Measurements from ENCODE around the gene DACT3. TPM values are rescaled to one million over a fixed set of nuclear protein-coding genes. Genes with fewer than 3 reads are reported as not detected.
"Not testable (repeated sequence)": the region's sequence is repeated elsewhere in the genome, so short reads cannot be mapped to it uniquely, and the experiment has no call there.

The DACT3 gene
- total RNA-seq, 1 donor from 2014 or later = 17.5 TPM

DNA sequence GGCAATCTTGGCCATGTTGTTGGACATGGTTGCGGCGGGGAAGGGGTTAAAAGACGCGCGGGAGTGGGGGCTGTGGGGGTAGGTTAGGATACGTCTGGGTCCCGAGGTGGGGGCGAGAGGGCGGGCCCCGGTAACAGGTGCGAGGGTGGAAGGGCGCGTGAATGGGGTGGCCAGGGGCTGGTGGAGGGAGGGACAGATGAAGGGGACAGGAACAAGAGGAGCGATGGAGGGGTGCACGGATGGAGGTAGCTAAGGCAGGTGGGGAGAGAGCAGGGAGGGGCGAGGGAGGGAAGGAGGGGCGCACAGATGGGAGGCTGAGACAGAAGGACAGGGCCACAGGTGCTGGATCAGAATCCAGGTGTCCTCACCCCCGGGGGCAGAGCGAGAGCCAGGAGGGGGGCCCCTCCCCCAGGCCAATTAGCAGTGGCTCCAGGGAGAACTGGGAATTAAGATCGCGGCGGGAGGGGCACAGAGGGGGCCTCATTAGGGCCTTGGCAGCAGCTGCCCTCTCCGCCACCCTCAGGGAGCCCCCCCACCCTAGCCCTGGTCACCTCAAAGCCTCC, 26.2 kb downstream of the DACT3 start:
- no peak for FAIRE-seq

DNA sequence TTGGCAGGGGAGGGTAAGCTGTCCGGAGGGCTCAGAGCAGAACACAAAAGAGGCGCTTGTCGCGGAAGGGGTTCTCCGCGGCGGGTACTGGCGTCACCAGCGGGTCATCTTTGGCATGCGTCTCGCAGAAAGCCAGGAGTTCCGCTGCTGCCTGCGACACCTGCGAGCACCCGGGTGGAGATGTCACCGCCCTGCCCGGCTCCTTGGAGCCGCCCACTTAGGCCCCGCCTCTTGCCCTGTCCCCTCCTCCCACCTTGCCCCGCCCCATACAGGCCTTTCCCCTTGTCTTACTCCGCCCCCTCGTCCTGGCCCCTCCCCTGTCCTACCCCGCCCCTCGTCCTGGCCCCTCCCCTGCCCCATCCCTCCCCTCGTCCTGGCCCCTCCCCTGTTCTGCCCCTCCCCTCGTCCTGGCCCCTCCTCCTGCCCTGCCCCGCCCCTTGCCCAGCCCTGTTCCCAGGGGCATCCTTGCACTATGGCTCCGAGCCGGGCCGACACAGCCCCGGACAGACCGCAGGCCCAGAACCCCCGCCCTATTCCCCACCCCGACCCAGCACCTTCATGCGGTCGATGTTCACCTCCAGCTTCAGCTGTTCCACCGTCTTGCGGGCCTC, 26.8 kb downstream of the DACT3 start:
- DNase-seq (ENCODE audit: low spot score in 2 of 2) = peak; percentile 72 to 83
- FAIRE-seq = no peak

More for the DNA sequence above, 26.2 kb downstream of the DACT3 start:
- DNase-seq (ENCODE audit: low spot score in 2 of 2) = no peak

DNA sequence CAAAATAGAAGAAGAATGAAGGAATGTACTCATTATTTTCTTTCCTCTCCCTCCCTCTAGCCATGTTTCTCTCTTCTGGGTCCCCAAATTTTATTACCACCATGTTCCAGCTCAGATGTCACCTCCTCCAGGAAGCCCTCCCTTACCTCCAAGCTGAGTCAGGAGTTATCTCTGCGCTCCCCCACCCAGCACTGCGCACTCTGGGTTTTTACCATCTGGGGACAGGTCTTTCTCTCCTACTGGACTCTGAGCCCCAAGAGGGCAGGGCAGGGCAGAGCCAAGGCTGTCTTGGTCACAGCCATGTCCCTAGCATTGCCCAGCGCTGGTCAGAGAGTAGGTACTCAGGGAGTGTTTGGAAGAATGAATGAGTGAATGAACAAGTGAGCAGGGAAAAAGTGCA, 27.9 kb downstream of the DACT3 start:
- DNase-seq (ENCODE audit: low spot score in 2 of 2) (no peak), FAIRE-seq (no peak)

DNA sequence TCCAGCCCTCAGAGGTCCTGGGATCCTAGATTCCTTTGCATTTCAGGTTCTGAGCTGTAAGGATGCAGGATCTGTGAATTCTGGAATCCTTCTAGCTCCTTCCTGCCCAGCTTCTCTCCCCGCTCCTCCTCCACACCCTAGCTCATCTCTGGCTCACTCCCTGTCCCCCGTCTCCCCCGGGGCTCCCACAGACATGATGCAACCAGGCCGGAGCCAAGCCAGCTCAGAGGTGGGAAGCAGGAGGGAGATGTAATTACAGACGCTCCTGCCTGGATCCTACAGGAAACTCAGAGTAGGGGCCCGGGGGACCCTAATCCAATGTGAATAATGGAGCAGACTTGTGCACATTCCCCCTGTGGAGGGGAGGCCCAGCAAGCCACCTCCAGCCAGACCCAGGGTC, 29.5 kb downstream of the DACT3 start:
- no peak for FAIRE-seq
- DNase-seq (ENCODE audit: low spot score in 2 of 2) = no peak

DNA sequence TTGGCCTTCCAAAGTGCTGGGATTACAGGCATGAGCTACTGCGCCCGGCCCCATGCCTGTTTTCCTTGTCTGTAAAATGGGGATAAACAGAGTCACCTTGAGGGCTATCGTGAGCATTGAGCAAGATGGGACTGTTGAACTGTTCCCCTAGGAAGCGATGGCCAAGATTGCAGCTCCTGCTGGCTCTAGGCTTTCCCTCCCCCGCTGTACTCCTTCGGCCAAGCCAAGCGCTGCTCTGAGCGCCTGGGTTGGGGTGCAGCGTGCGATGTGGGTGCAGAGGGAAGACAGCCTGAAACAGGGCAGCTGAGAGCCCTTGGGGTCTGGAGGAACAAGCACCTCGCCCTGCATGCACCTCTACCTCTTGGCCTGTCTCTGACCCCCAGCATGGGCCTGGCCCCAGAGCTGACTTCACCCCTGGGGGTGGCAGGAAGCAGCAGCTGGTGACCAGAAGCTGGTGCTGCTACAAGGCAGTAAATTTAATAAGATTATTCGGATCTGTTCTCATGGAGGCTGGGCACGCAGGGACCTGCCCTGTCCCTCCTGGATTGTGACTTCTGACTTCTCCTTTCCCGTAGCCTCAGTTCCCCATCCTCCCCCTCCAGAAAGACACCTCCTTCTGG, 30.3 kb downstream of the DACT3 start:
- FAIRE-seq (no peak), DNase-seq (ENCODE audit: low spot score in 2 of 2) (no peak)

DNA sequence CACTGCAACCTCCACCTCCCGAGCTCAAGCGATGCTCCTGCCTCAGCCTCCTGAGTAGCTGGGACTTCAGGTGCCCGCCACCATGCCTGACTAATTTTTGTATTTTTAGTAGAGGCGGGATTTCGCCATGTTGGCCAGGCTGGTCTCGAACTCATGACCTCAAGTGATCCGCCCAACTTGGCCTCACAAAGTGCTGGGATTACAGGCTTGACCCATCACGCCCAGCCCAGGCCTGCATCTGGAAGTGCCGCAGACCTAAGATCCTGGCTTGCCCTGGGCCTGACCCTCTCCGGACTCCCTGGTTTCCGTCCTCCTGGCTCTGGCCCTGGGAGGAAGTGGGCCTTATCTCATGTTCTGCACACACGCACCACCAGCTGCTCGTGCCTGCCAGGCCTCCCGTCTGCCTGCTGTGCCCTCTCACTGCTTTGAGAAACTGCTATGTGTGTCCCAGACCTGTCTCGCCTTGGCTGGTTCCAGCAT, 31.4 kb downstream of the DACT3 start:
- DNase-seq (ENCODE audit: low spot score in 2 of 2) = no peak
- no peak for FAIRE-seq

DNA sequence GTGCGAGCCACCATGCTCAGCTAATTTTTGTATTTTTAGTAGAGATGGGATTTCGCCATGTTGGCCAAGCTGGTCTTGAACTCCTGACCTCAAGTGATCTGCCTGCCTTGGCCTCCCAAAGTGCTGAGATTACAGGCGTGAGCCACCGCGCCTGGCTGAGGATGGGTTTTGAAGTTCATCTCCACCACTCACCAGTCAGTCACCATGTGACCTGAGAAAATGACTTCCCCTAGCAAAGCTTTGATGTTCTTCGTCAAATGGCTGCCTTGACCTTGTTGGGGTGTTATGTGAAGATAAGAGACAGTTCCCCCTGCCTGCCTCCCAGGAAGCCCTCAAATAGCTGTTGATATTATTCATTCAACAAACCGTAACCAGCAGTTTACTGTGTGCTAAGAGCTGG, 32.0 kb downstream of the DACT3 start:
- not testable (repeated sequence) for DNase-seq (ENCODE audit: low spot score in 2 of 2); FAIRE-seq

DNA sequence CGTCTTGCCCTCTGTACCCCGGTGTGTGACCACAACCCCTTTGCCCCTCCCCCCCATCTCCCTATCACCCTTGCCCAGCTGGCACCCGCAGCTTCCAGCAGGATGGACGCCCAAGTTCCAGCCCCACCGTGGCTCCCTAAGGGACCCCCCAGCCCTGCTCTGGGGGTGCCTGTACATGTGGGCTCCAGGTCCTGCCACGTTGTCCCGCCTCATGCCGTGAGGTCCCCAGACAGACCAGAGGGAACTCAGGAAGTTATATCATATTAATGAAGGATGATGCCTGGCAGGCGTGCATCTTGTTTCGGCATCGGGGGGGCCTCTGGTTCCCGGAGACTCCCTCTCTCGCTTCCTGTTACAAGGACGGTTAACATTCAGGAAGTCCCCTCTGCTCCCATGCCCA, 34.5 kb downstream of the DACT3 start:
- DNase-seq (ENCODE audit: low spot score in 2 of 2) = no peak
- FAIRE-seq = no peak

DNA sequence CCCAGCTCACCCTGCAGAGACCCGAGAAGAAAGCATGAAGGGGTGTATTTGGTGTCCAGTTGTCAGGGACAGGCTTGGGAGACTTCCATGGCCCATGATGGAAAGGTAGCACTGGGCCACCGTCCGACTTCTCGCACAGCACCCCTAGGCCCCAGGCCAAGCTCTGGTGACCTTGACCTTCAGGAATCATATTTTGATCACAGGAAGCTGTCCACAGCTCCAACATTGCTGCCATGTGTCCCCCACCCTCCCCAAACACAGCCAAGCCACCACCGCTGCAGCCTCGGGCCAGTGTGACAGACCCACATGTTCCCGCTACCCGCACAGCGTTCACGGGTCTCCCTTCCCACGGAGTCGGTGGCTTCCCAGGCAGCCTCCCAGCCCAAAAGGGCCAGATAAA, 35.3 kb downstream of the DACT3 start:
- no peak for DNase-seq (ENCODE audit: low spot score in 2 of 2)
- FAIRE-seq = no peak

DNA sequence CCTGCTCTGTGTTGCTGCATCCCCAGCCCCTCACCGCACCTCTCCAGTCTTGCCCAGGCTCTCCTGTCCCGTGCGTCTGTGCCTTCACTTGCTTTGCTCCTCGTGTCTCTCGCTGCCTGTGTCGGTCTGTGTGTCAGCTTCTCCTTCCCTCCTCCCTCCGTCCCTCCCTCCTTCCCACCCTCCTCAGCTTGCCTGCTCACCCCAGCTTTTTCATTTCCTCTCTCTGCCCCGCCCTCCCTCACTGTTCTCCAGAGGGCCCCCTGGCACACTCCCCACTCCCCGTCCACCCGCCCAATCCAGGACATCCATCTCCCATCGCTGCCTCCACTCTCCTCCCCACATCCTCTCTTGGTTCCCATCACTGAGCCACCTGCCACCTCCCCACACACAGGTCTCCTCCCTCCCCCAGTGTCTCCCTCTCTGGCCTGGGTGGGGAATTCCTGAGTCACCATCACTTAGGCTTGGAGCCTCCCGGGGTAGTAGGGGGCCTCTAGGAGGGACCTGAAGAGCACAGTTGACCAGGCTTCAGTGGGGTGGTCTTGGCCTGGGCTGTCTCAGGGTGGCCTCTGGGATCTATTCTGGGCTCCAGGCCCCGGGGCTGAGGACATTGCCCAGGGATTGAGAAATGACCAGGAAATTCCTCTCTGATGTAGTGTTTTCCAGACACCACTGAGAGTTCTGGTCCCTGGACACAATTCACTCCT, 35.9 kb downstream of the DACT3 start, which contains the start of gene PTGIR:
PTGIR (minus strand) TSS at position 132 of the 704 bp plus-strand sequence. CDS start 864 bp downstream, outside the sequence.
- DNase-seq (ENCODE audit: low spot score in 2 of 2) = no peak
- FAIRE-seq = no peak

DNA sequence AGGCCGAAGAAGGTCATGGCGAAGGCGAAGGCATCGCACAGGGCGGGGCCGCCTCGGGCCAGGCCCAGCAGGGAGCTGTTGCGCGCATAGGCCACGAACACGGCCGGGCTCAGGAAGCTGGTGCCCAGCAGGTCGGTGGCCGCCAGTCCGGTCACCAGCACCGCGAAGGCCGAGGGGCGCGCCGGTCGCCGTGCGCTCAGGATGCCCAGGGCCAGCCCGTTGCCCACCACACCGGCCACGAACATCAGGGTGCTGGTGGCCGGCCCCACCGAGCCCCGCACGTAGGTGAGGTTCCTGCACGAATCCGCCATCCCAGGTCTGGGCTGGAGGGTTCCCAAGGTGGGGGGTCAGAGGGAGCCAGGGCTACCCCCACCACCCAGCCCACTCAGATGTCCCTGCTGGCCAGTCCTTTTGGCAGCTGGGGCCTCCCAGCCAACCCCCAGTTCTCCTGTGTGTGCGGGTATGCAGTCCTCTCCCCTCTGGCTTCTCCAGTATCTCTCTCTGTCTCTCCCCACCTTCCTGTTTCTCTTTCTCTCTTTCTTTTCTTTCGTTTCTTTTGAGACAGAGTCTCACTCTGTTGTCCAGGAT, 37.0 kb downstream of the DACT3 start:
- FAIRE-seq = no peak
- no peak for DNase-seq (ENCODE audit: low spot score in 2 of 2)

DNA sequence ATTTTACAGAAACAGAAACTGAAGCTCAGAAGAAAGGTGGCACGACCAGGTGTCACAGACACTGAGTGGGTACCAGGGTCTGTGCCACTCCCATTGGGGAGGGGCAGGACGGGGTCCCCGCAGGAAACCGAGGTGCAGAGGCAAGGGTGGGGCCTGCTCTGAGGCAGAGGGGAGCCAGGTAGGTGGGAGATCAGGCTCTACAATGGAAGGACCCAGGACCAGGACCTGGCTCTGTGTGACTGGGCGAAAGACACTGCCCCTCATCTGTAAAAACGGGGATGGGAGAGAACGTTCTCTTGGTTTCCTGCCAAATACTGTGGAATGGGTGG, 38.9 kb downstream of the DACT3 start:
- DNase-seq (ENCODE audit: low spot score in 2 of 2) = no peak
- no peak for FAIRE-seq

DNA sequence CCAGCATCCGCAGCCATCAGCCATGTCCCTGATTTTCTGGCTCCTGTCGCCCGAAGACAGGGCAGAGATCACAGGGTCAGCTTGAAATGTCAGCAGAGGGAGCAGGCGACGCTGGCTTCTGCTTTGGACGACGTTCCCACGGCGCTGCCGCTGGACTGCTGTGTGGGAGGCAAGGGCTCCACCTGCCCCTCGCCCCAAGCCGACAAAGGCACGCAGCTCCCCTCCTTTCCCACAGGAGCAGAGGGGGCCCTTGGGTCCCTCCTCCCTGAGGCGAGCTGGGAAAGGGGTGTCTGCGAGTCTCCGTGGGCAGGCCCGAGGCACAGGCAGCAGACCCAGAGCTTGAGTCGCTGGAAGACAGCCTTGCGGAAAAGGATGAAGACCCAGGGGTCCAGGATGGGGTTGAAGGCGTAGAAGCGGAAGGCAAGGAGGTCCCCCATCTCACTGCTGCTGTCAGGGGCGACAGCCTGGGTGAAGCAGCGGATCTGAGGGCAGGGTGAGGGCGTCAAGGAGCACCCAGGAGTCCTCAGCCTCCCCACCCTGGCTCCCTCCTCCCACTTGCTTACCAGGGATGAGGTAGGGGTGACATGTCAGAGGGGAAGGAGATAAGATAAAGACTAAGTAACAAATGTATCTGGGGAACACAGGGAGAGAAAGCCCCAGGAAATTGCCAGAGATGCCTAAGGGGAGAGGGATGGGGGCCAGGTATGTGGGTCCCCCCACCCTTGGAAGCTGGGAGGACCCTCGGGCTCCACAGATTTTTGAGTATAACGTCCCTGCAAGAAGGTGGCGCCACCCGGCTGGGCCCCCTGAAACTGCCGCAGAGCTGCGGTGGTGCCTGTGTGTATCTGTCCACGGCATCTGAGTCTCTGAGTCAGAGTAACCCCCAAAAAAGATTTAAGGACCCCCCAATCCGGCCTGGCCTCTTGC, 39.5 kb downstream of the DACT3 start:
- no peak for DNase-seq (ENCODE audit: low spot score in 2 of 2)

DNA sequence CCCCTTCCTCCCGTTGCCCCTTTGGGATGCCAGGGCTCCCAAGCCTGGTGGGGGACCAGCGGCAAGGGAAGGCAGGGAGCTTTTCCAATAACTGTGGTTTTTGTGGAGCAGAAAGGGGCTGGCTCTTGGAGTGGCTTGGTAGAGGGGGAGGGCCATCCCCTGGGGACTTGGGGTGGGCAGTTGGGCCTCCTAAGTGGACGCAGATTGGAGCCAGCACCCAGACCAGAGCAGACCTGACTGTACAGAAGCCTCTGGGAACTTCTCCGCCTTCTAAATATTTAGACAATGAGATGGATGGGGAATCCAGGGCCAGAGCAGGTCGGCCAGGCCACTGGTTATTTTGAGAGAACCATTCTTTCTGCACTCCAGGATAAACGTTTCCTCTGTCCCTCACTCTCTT, 40.3 kb downstream of the DACT3 start:
- no peak for DNase-seq (ENCODE audit: low spot score in 2 of 2)
- FAIRE-seq = no peak

More for the DNA sequence above, 39.5 kb downstream of the DACT3 start:
- no peak for FAIRE-seq

DNA sequence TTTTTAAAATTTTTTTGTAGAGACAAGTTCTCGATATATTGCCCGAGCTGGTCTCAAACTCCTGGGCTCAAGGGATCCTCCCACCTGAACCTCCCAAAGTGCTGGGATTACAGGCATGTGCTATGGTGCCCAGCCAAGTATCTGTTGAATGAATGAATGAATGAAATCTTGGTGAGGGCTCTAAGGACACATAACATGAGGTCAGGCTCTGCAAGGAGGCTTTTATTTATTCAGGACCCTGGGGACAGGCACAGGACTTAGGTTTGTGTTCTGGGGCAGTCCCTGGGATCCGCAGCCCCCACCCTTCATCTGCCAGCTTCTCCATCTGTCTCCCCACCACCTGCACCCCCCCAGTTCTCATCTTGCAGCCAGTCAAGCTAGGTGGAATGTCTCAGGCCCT, 40.7 kb downstream of the DACT3 start:
- FAIRE-seq (no peak), DNase-seq (ENCODE audit: low spot score in 2 of 2) (no peak)

DNA sequence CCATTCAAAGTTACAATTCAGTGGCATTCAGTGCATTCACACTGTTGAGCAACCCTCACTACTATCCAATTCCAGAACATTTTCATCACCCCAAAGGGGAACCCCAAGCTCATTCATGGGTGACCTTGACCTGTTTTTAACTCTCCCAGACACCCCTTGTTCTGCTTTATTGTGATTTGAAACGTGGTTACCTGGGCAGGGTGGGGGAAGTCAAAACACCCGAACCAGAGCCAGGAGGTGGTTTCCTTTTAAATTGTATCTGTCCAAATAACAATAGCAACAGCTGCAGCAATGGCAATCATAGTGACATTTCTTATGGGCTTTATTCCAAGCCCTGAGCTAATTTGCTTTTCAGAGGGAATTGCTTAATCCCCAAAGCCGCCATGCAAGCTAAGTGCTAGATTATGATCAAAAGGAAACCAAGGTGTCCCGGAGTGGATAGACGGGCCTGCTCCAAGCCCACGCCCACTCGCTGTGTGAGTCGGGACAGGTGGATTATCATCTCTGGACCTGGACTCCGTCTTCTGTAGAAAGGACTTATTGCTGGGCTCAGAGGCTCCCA, 42.2 kb downstream of the DACT3 start:
- FAIRE-seq (no peak), DNase-seq (ENCODE audit: low spot score in 2 of 2) (no peak)

DNA sequence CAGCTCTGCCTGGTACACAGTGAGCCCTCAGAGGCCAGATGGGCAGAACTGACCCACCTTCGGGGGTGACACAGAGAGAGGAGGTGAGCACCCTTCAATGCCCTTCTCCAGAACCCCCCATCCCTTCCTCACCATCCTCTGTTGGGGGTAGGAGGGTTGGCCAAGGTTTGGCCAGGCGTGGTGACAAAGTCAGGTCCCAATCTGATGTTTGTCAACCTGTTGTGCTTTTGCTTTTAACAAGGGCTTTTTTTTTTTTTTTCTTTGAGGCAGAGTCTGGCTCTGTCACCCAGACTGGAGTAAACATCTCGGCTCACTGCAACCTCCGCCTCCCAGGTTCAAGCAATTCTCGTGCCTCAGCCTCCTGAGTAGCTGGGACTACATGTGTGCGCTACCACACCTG, 43.4 kb downstream of the DACT3 start:
- FAIRE-seq (no peak), DNase-seq (ENCODE audit: low spot score in 2 of 2) (no peak)

DNA sequence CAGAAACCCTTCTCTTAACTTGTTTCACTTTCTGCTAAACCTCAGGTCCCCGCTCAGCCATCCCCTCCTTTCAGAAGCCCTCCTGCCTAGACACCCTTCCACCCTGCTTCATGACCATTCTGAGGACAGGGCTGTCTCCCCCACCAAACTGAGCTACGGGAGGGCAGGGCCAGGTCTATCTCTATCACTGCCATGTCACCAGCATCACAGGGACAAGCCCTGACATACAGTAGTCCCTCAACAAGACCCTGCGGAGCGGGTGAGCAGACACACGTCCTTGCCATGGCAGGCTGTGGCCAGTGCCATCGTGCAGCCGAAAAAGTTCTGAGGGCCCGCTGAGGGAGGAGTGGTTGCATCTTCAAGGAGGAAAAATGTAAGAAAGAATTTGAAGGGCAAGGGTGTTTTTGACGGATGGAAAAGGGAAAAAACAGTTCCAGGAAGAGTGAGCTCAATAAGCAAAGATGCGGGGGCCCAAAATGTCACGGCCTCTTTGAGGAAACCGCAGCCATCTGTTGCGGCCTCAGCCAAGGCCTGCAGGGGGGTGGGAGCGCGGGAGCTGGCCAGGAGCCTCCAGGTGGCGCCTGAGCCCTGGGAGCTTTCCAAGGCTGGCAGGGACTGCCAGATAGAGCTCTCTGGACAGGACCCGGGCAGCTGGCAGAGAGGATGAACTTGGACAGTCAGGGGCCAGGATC, 44.2 kb downstream of the DACT3 start:
- FAIRE-seq = no peak
- no peak for DNase-seq (ENCODE audit: low spot score in 2 of 2)

DNA sequence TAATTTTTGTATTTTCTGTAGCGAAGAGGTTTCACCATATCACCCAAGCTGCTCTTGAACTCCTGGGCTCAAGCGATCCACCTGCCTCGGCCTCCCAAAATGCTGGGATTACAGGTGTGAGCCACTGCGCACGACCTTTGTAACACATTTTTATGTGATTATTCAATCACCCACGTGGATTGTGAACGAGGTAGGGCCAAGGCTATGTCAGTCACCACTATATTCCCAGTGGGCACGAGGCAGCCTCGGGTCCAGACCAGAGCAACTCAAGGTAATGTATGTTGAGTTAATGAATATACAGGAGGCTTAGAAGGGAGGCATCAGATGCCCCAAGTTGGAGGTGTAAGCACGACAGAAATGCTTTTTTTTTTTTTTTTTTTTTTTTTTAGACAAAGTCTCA, 45.0 kb downstream of the DACT3 start:
- no peak for DNase-seq (ENCODE audit: low spot score in 2 of 2)
- no peak for FAIRE-seq
